HCT116 (cell line): ENCODE results near the gene MSANTD3. TPM values are rescaled to one million over a fixed set of nuclear protein-coding genes. Genes with fewer than 3 reads are reported as not detected.

Source experiments
- ATAC-seq: fragments of 200-7000 bp; cut with Tn5 transposase; 2 replicates; pipeline ENCODE4 v1.9.1; 2020; ENCODE audit warnings: mild to moderate bottlenecking, moderate library complexity
- BruUV-seq: library from RNA; stranded (reverse); fragments of 400-500 nt; replicated peaks from 2 replicates; lab custom pipeline; 2021; lab: Mats Ljungman, UMichigan
- CTCF ChIA-PET: fragments of 300-600 bp; sonication (Branson Sonifier 250); formaldehyde crosslinking; loops from one replicate; lab custom pipeline; 2021; ENCODE audit warnings: antibody characterized with exemption; lab: Charles Lee
- POLR2A ChIA-PET: fragments of 300-600, 350-600 bp; sonication (Branson Sonifier 250); formaldehyde crosslinking; loops from one replicate; lab custom pipeline; 2021; ENCODE audit warnings: antibody characterized with exemption; lab: Charles Lee
- RAD21 ChIA-PET, 2 experiments: fragments of 300-600 bp; sonication (Branson Sonifier 250); formaldehyde crosslinking; loops; one replicate each; lab custom pipeline; 2023; ENCODE audit warnings: low total read pairs in 2 of 2; ENCODE audit not compliant: uncharacterized antibody in 2 of 2, unreplicated experiment in 2 of 2, low non-redundant PET in 1 of 2; lab: Charles Lee
- DNase-seq: peaks from one replicate; pipeline ENCODE4 v3.0.0-alpha.2; 2010; ENCODE audit warnings: low read depth, low spot score
- H2AFZ ChIP-seq: fragments of 200-600 bp; shearing (Covaris generic), sonication (generic); 2 replicates; pipeline ENCODE4 v1.6.1; 2017; ENCODE audit warnings: low read depth, mixed run types, mixed read lengths, antibody characterized with exemption, low read length; ENCODE audit not compliant: poor library complexity, severe bottlenecking
- H3K27ac ChIP-seq: 2 replicates; pipeline ENCODE4 v1.5.1; 2012; ENCODE audit warnings: low read depth, low read length
- H3K27me3 ChIP-seq: fragments of 200-600 bp; sonication (generic); 2 replicates; pipeline ENCODE4 v1.6.1; 2016; ENCODE audit warnings: mixed run types, low read length, mixed read lengths; ENCODE audit not compliant: insufficient read depth
- H3K36me3 ChIP-seq, 2 experiments: fragments of 200-500 bp in 1 of 2; fragments of 200-600 bp in 1 of 2; sonication (Bioruptor generic) in 1 of 2; sonication (generic) in 1 of 2; 2 replicates each; pipeline versions ENCODE4 v1.5.1 to v1.6.1; 2014 to 2016; ENCODE audit warnings: low read length in 2 of 2, inconsistent platforms in 1 of 2, mixed read lengths in 1 of 2, mixed run types in 1 of 2; ENCODE audit not compliant: insufficient read depth in 2 of 2, control insufficient read depth in 1 of 2
- H3K4me1 ChIP-seq, 2 experiments: fragments of 200-600 bp in 1 of 2; sonication (generic) in 1 of 2; 2 replicates each; pipeline versions ENCODE4 v1.5.1 to v1.6.1; 2012 to 2017; ENCODE audit warnings: low read length in 2 of 2, inconsistent platforms in 1 of 2, mild to moderate bottlenecking in 1 of 2, mixed read lengths in 1 of 2, mixed run types in 1 of 2, moderate library complexity in 1 of 2; ENCODE audit not compliant: insufficient read depth in 2 of 2, control insufficient read depth in 1 of 2
- H3K4me2 ChIP-seq: fragments of 200-600 bp; sonication (generic); 2 replicates; pipeline ENCODE4 v1.6.1; 2017; ENCODE audit warnings: mixed run types, low read length, mixed read lengths
- H3K4me3 ChIP-seq, 2 experiments: fragments of 200-600 bp in 1 of 2; sonication (generic) in 1 of 2; replicated peaks in 1 of 2; 2 replicates each; pipeline ENCODE4 v1.5.1; 2011 to 2016; ENCODE audit warnings: low read length in 2 of 2, control low read depth in 1 of 2, low read depth in 1 of 2, mild to moderate bottlenecking in 1 of 2, mixed read lengths in 1 of 2, mixed run types in 1 of 2
- H3K79me2 ChIP-seq: fragments of 200-600 bp; sonication (generic); 2 replicates; pipeline ENCODE4 v1.6.1; 2017; ENCODE audit warnings: mild to moderate bottlenecking, mixed run types, low read length, moderate library complexity, mixed read lengths; ENCODE audit not compliant: insufficient read depth
- H3K9ac ChIP-seq: fragments of 200-600 bp; sonication (generic); 2 replicates; pipeline ENCODE4 v1.6.1; 2016; ENCODE audit warnings: low read length, mixed read lengths
- H3K9me2 ChIP-seq: fragments of 200-600 bp; sonication (generic), shearing (Covaris generic); 2 replicates; pipeline ENCODE4 v1.6.1; 2017; ENCODE audit warnings: mixed run types, mild to moderate bottlenecking, moderate library complexity; ENCODE audit not compliant: insufficient read depth
- H3K9me3 ChIP-seq, 2 experiments: fragments of 200-500 bp in 1 of 2; fragments of 200-600 bp in 1 of 2; sonication (Bioruptor generic) in 1 of 2; sonication (generic) in 1 of 2; 2 replicates each; pipeline ENCODE4 v1.6.1; 2014 to 2017; ENCODE audit warnings: low read length in 2 of 2, mixed read lengths in 2 of 2, inconsistent platforms in 1 of 2, low read depth in 1 of 2, mild to moderate bottlenecking in 1 of 2, mixed run types in 1 of 2, moderate library complexity in 1 of 2; ENCODE audit not compliant: control insufficient read depth in 1 of 2, insufficient read depth in 1 of 2
- H4K20me1 ChIP-seq: fragments of 200-600 bp; sonication (generic), shearing (Covaris generic); 2 replicates; pipeline ENCODE4 v1.6.1; 2017; ENCODE audit warnings: mixed run types, mild to moderate bottlenecking, moderate library complexity; ENCODE audit not compliant: insufficient read depth
- EGR1 ChIP-seq: IDR thresholded peaks from 2 replicates; pipeline ENCODE4 v1.6.1; 2012; ENCODE audit warnings: low read depth
- POLR2A ChIP-seq: IDR thresholded peaks from 2 replicates; pipeline ENCODE4 v1.7.0; 2011; ENCODE audit warnings: borderline replicate concordance; ENCODE audit not compliant: insufficient read depth, insufficient read length; ENCODE audit errors: extremely low read depth
- RAD21 ChIP-seq: IDR thresholded peaks from 2 replicates; pipeline ENCODE4 v1.6.1; 2012; ENCODE audit warnings: low read depth, mild to moderate bottlenecking
- REST ChIP-seq: IDR thresholded peaks from 2 replicates; pipeline ENCODE4 v1.6.1; 2012; ENCODE audit warnings: low read depth
- YY1 ChIP-seq: IDR thresholded peaks from 2 replicates; pipeline ENCODE4 v1.6.1; 2011; ENCODE audit warnings: low read length, low read depth, moderate library complexity, mild to moderate bottlenecking; ENCODE audit not compliant: insufficient replicate concordance; ENCODE audit errors: extremely low read depth
- ZBTB33 ChIP-seq: IDR thresholded peaks from 2 replicates; pipeline ENCODE4 v1.6.1; 2011; ENCODE audit warnings: mild to moderate bottlenecking, low read length, moderate library complexity; ENCODE audit not compliant: insufficient replicate concordance; ENCODE audit errors: extremely low read depth
- ZNF274 ChIP-seq: fragments of 200-500 bp; sonication (Bioruptor generic); IDR thresholded peaks from 2 replicates; pipeline ENCODE4 v1.6.1; 2014; ENCODE audit warnings: mild to moderate bottlenecking, low read depth, low read length, inconsistent platforms
- intact Hi-C: fragments of 100-400 bp; cut with micrococcal nuclease; formaldehyde crosslinking; loops from 2 replicates; pipeline ENCODE4 v1.10.0; 2022
- total RNA-seq: library from RNA; stranded (reverse); gene quantifications from one replicate; pipeline ENCODE4 v1.2.1, GENCODE V29; 2021; ENCODE audit not compliant: unreplicated experiment
- TF ChIP-seq, protein P1 (sequence below), 3 experiments: fragments of 200-600 bp in 1 of 3; sonication (generic) in 1 of 3; IDR thresholded peaks in 2 of 3; conservative IDR thresholded peaks in 1 of 3; 2 replicates each; pipeline ENCODE4 v1.5.1; 2012 to 2017; ENCODE audit warnings: low read depth in 2 of 3, low read length in 2 of 3, antibody characterized with exemption in 1 of 3, borderline replicate concordance in 1 of 3, control low read depth in 1 of 3, mild to moderate bottlenecking in 1 of 3, mixed read lengths in 1 of 3, mixed run types in 1 of 3, moderate library complexity in 1 of 3; ENCODE audit not compliant: insufficient read depth in 1 of 3

The MSANTD3 gene
- total RNA-seq, 1 experiment from 2014 or later: 31.3 TPM

GRCh38 chr9:100437860-100438805, 11.2 kb downstream of the MSANTD3 start:
- BruUV-seq: no TSS peak
- intact Hi-C loops: no loop called here
- POLR2A ChIA-PET: no interaction called here

More at GRCh38 chr9:100437860-100438805, 11.2 kb downstream of the MSANTD3 start:
- H3K9ac ChIP-seq: no peak overlapping the region
- peak; percentile 84 for ATAC-seq
- H3K4me3 ChIP-seq: no peak overlapping the region
- CTCF ChIA-PET: interaction anchor here (0.8 to 1.4 kb wide), 4 partner anchors 13 to 113 kb away, joined by 3 read pairs; partner anchors contain the start of gene TMEFF1
- no peaks in the 10 kb centered on the region; the same call in 1 of the 2 replicates for H4K20me1 ChIP-seq
- no peak overlapping the region for H2AFZ ChIP-seq
- no peaks in the 10 kb centered on the region for H3K9me3 ChIP-seq
- H3K36me3 ChIP-seq: 0 out of 4 replicates have a peak, but pooled peaks cover 0 to 4% of the 10 kb centered on the region in 2 experiments
- no peaks in the 10 kb centered on the region for H3K9me2 ChIP-seq
- H3K79me2 ChIP-seq: peaks cover 65% of the 10 kb centered on the region
- no peaks in the 10 kb centered on the region for H3K4me1 ChIP-seq
- peak; percentile 59 for DNase-seq
- RAD21 ChIA-PET: no interaction called here
- TF ChIP-seq ZNF274: no peak
- TF ChIP-seq REST: no peak
- peak; percentile 74 for TF ChIP-seq RAD21
- TF ChIP-seq, protein P1, sequence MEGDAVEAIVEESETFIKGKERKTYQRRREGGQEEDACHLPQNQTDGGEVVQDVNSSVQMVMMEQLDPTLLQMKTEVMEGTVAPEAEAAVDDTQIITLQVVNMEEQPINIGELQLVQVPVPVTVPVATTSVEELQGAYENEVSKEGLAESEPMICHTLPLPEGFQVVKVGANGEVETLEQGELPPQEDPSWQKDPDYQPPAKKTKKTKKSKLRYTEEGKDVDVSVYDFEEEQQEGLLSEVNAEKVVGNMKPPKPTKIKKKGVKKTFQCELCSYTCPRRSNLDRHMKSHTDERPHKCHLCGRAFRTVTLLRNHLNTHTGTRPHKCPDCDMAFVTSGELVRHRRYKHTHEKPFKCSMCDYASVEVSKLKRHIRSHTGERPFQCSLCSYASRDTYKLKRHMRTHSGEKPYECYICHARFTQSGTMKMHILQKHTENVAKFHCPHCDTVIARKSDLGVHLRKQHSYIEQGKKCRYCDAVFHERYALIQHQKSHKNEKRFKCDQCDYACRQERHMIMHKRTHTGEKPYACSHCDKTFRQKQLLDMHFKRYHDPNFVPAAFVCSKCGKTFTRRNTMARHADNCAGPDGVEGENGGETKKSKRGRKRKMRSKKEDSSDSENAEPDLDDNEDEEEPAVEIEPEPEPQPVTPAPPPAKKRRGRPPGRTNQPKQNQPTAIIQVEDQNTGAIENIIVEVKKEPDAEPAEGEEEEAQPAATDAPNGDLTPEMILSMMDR (IDR thresholded peaks at IDR 0.05 in 2 of 3, conservative IDR thresholded peaks at IDR 0.05 in 1 of 3; ENCODE audit: borderline replicate concordance in 1 of 3, insufficient read depth in 1 of 3, low read depth in 2 of 3, low read length in 2 of 3): peak; percentile 70 to 98 (median 89)
- no peak for TF ChIP-seq POLR2A
- no peak for TF ChIP-seq ZBTB33
- no peak for TF ChIP-seq YY1
- 0 out of 2 replicates have a peak, but pooled peaks have one; percentile 16 for TF ChIP-seq EGR1
- TF ChIP-seq, all 23 proteins: peak for 3
- no peaks in the 10 kb centered on the region for H3K27me3 ChIP-seq
- no peak overlapping the region for H3K4me2 ChIP-seq
- H3K27ac ChIP-seq: no peak overlapping the region
